Measurements from ENCODE around the gene NT5C3B.

- TF ChIP-seq POLR2A (IDR thresholded peaks at IDR 0.05) (no peak), CTCF (IDR thresholded peaks at IDR 0.05) (no peak), POLR2AphosphoS5 (IDR thresholded peaks at IDR 0.05) (no peak)
These were observed 8.9 kb upstream of the NT5C3B start for GRCh38 chr17:41844971-41845370.
